Rectal smooth muscle tissue (tissue), 1 donor: Measurements from ENCODE around the gene RGMA.
A peak's percentile ranks its signal among the peaks of the same experiment; 100 is the strongest.
"Not testable (repeated sequence)": the region's sequence is repeated elsewhere in the genome, so short reads cannot be mapped to it uniquely, and the experiment has no call there.

Source experiments
- H3K27ac ChIP-seq: one replicate; pipeline ENCODE4 v1.7.0; 2013; ENCODE audit warnings: low read depth, low read length, inconsistent platforms
- H3K27me3 ChIP-seq: one replicate; pipeline ENCODE4 v1.7.0; 2013; ENCODE audit warnings: low read length; ENCODE audit not compliant: control insufficient read depth, insufficient read depth
- H3K36me3 ChIP-seq: one replicate; pipeline ENCODE4 v1.7.0; 2013; ENCODE audit warnings: low read length; ENCODE audit not compliant: control insufficient read depth, insufficient read depth
- H3K4me1 ChIP-seq: one replicate; pipeline ENCODE4 v1.7.0; 2013; ENCODE audit warnings: low read length; ENCODE audit not compliant: control insufficient read depth, insufficient read depth
- H3K4me3 ChIP-seq: one replicate; pipeline ENCODE4 v1.7.0; 2013; ENCODE audit warnings: low read length
- H3K9ac ChIP-seq: one replicate; pipeline ENCODE4 v1.7.0; 2013; ENCODE audit warnings: low read length

The RGMA gene

GRCh38 chr15:93071469-93071936 lies 17.5 kb downstream of the RGMA start:
- Histone ChIP-seq H3K27ac (peak overlapping the region; percentile 97), H3K36me3 (no peaks in the 10 kb centered on the region), H3K9ac (peak overlapping the region; percentile 43), H3K27me3 (peaks cover 4% of the 10 kb centered on the region), H3K4me1 (peaks cover 27% of the 10 kb centered on the region), H3K4me3 (peak overlapping the region; percentile 79)

DNA sequence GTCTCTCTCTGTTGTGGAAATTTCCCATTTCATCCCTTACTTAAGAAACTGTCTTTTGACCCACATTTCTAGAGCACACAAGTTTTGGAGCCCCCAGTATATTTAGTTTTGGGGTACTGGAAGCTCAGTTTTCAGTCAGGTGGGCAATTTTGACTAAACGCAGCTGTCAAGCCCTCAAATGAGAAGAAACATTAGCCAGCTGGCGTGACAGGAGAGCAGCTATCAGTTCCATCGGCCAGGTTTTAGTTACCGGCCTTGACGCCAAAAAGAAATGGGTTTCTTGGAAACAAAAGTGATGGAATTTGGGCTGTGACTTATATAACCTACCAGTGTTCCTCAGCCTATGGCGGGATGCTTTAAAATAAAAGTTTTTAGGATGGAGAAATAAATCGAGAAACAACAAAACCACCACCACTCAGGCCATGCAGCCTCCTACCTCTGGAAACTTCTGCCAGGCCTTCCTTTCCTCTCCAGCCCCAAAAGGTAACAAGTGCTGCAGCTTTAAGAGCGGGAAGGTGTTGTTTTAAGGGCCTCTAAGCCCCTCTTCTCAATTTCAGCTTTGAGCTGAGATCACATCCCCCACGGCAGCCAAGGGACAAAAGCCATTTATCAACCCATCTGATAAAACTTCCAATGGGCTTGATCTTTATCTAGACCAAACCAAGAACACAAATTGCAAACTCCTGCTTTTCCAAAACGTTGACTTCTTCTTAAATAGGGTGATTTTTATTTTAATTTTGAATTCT lies 18.3 kb downstream of the RGMA start:
- Histone ChIP-seq H3K9ac (peak overlapping the region; percentile 17), H3K4me3 (peak overlapping the region; percentile 79), H3K36me3 (no peaks in the 10 kb centered on the region), H3K4me1 (peaks cover 29% of the 10 kb centered on the region), H3K27ac (peak overlapping the region; percentile 97), H3K27me3 (peaks cover 4% of the 10 kb centered on the region)

DNA sequence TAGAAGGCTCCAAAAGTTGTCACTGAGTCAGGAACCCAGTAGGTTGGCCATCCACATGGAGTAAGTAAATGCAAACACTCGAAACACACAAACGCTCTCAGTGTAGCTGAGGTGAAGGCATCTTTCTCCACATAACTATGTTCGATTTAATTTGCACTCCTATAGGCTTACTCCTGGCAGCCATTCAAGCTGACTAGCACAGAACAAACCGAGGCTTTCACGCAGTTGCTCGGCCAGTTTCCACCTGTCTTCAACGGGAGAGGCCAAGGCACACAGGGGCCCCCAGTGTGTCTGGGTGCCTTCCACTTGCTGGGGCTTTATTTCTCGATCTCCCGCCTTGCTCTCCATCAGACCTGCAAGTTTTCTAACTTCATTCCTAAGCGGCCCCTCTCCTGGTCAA lies 18.9 kb downstream of the RGMA start:
- H3K4me1 ChIP-seq = peaks cover 34% of the 10 kb centered on the region
- peak overlapping the region; percentile 34 for H3K4me3 ChIP-seq
- peaks cover 4% of the 10 kb centered on the region for H3K27me3 ChIP-seq

GRCh38 chr15:93068581-93069199 lies 20.3 kb downstream of the RGMA start:
- H3K27ac ChIP-seq = peak overlapping the region; percentile 97
- peaks cover 44% of the 10 kb centered on the region for H3K4me1 ChIP-seq
- H3K4me3 ChIP-seq = peak overlapping the region; percentile 4
- no peak overlapping the region for H3K9ac ChIP-seq
- H3K27me3 ChIP-seq = peaks cover 4% of the 10 kb centered on the region
- no peaks in the 10 kb centered on the region for H3K36me3 ChIP-seq

More for the DNA sequence above, 18.9 kb downstream of the RGMA start:
- peak overlapping the region; percentile 97 for H3K27ac ChIP-seq
- H3K9ac ChIP-seq = no peak overlapping the region
- no peaks in the 10 kb centered on the region for H3K36me3 ChIP-seq

- Histone ChIP-seq H3K4me1 (peaks cover 48% of the 10 kb centered on the region), H3K9ac (no peak overlapping the region), H3K27ac (peak overlapping the region; percentile 97), H3K36me3 (no peaks in the 10 kb centered on the region), H3K4me3 (peak overlapping the region; percentile 31), H3K27me3 (peaks cover 4% of the 10 kb centered on the region)
Observed at GRCh38 chr15:93067649-93068085, 21.3 kb downstream of the RGMA start.

GRCh38 chr15:93066834-93067648 lies 22.0 kb downstream of the RGMA start:
- Histone ChIP-seq H3K27me3 (peaks cover 4% of the 10 kb centered on the region), H3K27ac (peak overlapping the region; percentile 97), H3K36me3 (no peaks in the 10 kb centered on the region), H3K4me1 (peaks cover 49% of the 10 kb centered on the region), H3K9ac (no peak overlapping the region), H3K4me3 (peak overlapping the region; percentile 31)

GRCh38 chr15:93066224-93066681 lies 22.8 kb downstream of the RGMA start:
- Histone ChIP-seq H3K4me3 (no peak overlapping the region), H3K9ac (no peak overlapping the region), H3K27ac (peak overlapping the region; percentile 97), H3K36me3 (no peaks in the 10 kb centered on the region), H3K4me1 (peaks cover 51% of the 10 kb centered on the region), H3K27me3 (peaks cover under 1% of the 10 kb centered on the region)

GRCh38 chr15:93065641-93066045 lies 23.4 kb downstream of the RGMA start:
- Histone ChIP-seq H3K27me3 (no peaks in the 10 kb centered on the region), H3K36me3 (no peaks in the 10 kb centered on the region), H3K27ac (peak overlapping the region; percentile 97), H3K4me3 (no peak overlapping the region), H3K9ac (no peak overlapping the region), H3K4me1 (peaks cover 58% of the 10 kb centered on the region)

DNA sequence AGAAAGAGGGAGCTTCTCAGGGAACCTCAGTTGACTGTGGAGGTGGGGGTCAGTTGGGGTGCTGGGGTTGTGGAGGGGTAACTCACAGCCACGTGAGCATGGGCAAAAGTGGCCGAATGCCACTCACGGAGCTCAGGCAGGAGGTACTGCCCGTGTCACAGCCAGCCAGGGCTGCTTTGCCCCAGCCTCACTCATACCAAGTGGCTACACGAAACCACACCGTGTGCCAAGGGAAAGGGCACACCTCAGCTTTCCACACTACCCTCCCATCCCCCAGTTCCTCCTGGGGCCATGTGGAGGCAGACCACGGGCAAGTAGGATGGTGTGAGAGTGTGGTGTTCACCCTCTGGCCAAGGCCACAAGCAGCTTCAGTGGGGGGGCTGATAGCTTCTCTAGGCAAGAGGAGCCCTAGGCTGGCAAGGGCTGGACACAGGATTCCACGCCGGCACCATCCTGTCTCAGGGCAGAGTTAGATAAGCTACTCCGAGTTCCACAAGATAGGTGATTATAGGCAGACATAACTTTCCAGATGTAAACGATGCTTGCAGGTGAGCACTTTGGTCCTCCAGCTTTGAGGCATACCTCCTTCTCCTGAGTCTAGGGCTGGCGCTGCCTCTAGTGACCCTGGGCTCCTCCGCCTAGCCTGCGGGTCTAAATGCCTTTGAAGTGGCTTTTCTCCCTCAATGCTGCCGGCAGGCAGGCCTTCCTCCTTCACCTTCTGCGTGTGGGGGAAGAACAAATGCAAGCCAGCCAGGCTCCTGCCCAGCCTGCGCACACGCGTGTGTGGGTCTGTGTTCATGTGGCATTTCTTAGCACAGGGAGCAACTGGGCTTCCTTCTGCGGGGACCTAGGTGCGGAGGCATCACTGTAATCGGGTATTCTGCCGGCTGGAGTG lies 25.0 kb downstream of the RGMA start:
- peak overlapping the region; percentile 49 for H3K27ac ChIP-seq
- H3K9ac ChIP-seq = no peak overlapping the region

DNA sequence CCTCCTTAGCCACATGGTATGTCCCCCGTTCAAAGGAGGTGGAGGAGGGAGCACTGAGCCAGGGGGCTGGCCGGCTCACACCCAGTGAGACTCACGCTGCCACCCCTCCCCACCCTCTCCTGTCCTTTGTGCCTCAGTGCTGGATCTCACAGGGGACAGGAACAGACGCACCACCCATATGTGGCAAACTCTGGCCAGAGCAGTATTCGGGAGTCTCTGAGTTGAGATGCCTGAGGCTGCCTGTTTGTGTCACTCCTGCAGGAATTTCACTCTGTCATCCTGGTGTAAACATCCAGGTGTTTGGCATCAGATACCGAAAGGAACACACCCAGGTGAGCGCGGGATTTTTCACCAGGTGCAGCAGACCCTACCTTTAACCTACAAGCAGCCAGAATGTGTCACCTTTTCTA lies 25.7 kb downstream of the RGMA start:
- H3K4me3 ChIP-seq = no peak overlapping the region

More for the DNA sequence above, 25.0 kb downstream of the RGMA start:
- H3K27me3 ChIP-seq = no peaks in the 10 kb centered on the region
- H3K36me3 ChIP-seq = no peaks in the 10 kb centered on the region
- no peak overlapping the region for H3K4me3 ChIP-seq
- H3K4me1 ChIP-seq = peaks cover 66% of the 10 kb centered on the region

GRCh38 chr15:93062628-93063261 lies 26.3 kb downstream of the RGMA start:
- H3K27ac ChIP-seq = peak overlapping the region; percentile 49
- not testable (repeated sequence) for H3K27me3 ChIP-seq, H3K9ac ChIP-seq, H3K36me3 ChIP-seq
- peaks cover 66% of the 10 kb centered on the region for H3K4me1 ChIP-seq
- H3K4me3 ChIP-seq = peak overlapping the region; percentile 15

More for the DNA sequence above, 25.7 kb downstream of the RGMA start:
- peak overlapping the region; percentile 49 for H3K27ac ChIP-seq
- no peaks in the 10 kb centered on the region for H3K36me3 ChIP-seq
- peaks cover 66% of the 10 kb centered on the region for H3K4me1 ChIP-seq
- H3K9ac ChIP-seq = no peak overlapping the region
- no peaks in the 10 kb centered on the region for H3K27me3 ChIP-seq
